SK-N-SH (cell line): Measurements from ENCODE around the gene AP3S2. TPM values are rescaled to one million over a fixed set of nuclear protein-coding genes. Genes with fewer than 3 reads are reported as not detected.

Experiments used
- CTCF ChIA-PET: fragments of 300-600, 350-600 bp; formaldehyde crosslinking; extraction: SDS; loops from one replicate; lab custom pipeline; 2021; lab: Yijun Ruan, JAX
- POLR2A ChIA-PET: fragments of 350-600 bp; sonication (Branson Sonifier 250); formaldehyde crosslinking; extraction: SDS; loops from one replicate; lab custom pipeline; 2020; ENCODE audit warnings: antibody characterized with exemption, inconsistent platforms; lab: Yijun Ruan, JAX
- DNase-seq: peaks from one replicate; pipeline ENCODE4 v3.0.0; 2012
- H2AFZ ChIP-seq: fragments of 200-600 bp; sonication (generic); 2 replicates; pipeline ENCODE4 v1.8.1; 2016; ENCODE audit warnings: antibody characterized with exemption, mild to moderate bottlenecking, low read depth
- H3F3A ChIP-seq: fragments of 200-600 bp; sonication (generic); replicated peaks from 2 replicates; pipeline ENCODE3; 2016; ENCODE audit warnings: antibody characterized with exemption, mild to moderate bottlenecking; ENCODE audit not compliant: insufficient read depth
- H3K27ac ChIP-seq, 2 experiments: fragments of 200-500 bp in 1 of 2; fragments of 200-600 bp in 1 of 2; sonication (Bioruptor generic) in 1 of 2; sonication (generic), shearing (Covaris generic) in 1 of 2; 2 replicates each; pipeline versions ENCODE4 v1.5.1 to v1.6.1; 2014 to 2016; ENCODE audit warnings: low read depth in 2 of 2, inconsistent platforms in 1 of 2, low read length in 1 of 2, mild to moderate bottlenecking in 1 of 2, mixed read lengths in 1 of 2
- H3K27me3 ChIP-seq: fragments of 200-600 bp; sonication (generic), shearing (Covaris generic); 2 replicates; pipeline ENCODE4 v1.6.1; 2016; ENCODE audit warnings: mixed run types; ENCODE audit not compliant: insufficient read depth
- H3K36me3 ChIP-seq, 2 experiments: fragments of 200-500 bp in 1 of 2; fragments of 200-600 bp in 1 of 2; sonication (Bioruptor generic) in 1 of 2; sonication (generic) in 1 of 2; replicated peaks in 1 of 2; 2 replicates each; pipeline versions ENCODE3 to v1.5.1; 2014 to 2016; ENCODE audit warnings: low read length in 1 of 2, mild to moderate bottlenecking in 1 of 2; ENCODE audit not compliant: insufficient read depth in 2 of 2, control insufficient read depth in 1 of 2
- H3K4me1 ChIP-seq, 2 experiments: fragments of 200-500 bp in 1 of 2; fragments of 200-600 bp in 1 of 2; sonication (Bioruptor generic) in 1 of 2; sonication (generic), shearing (Covaris generic) in 1 of 2; 2 replicates each; pipeline versions ENCODE4 v1.5.1 to v1.6.1; 2014 to 2016; ENCODE audit warnings: low read depth in 1 of 2, low read length in 1 of 2, mixed run types in 1 of 2; ENCODE audit not compliant: insufficient read depth in 2 of 2, control insufficient read depth in 1 of 2
- H3K4me2 ChIP-seq: fragments of 200-600 bp; sonication (generic), shearing (Covaris generic); 2 replicates; pipeline ENCODE4 v1.6.1; 2017; ENCODE audit warnings: mixed run types
- H3K4me3 ChIP-seq, 2 experiments: fragments of 200-500 bp in 1 of 2; fragments of 200-600 bp in 1 of 2; sonication (Bioruptor generic) in 1 of 2; sonication (generic), shearing (Covaris generic) in 1 of 2; 2 replicates each; pipeline versions ENCODE4 v1.5.1 to v1.8.1; 2014 to 2016; ENCODE audit warnings: low read depth in 2 of 2, inconsistent platforms in 1 of 2, low read length in 1 of 2, mild to moderate bottlenecking in 1 of 2, mixed read lengths in 1 of 2, moderate library complexity in 1 of 2
- H3K79me2 ChIP-seq: fragments of 200-600 bp; sonication (generic); 2 replicates; pipeline ENCODE4 v1.8.1; 2017; ENCODE audit warnings: mild to moderate bottlenecking; ENCODE audit not compliant: insufficient read depth
- H3K9ac ChIP-seq: fragments of 200-600 bp; sonication (generic); 2 replicates; pipeline ENCODE4 v1.6.1; 2017; ENCODE audit warnings: mixed run types
- H3K9me2 ChIP-seq: fragments of 200-600 bp; sonication (generic); 2 replicates; pipeline ENCODE4 v1.6.1; 2017; ENCODE audit warnings: mixed run types
- H3K9me3 ChIP-seq: fragments of 200-600 bp; sonication (generic); 2 replicates; pipeline ENCODE4 v1.6.1; 2017; ENCODE audit warnings: mixed run types, mild to moderate bottlenecking, moderate library complexity
- H4K20me1 ChIP-seq: fragments of 200-600 bp; sonication (generic); 2 replicates; pipeline ENCODE4 v1.6.1; 2017; ENCODE audit warnings: mild to moderate bottlenecking, mixed run types; ENCODE audit not compliant: insufficient read depth
- ELF1 ChIP-seq: IDR thresholded peaks from 2 replicates; pipeline ENCODE4 v1.4.0; 2012
- FOSL2 ChIP-seq: IDR thresholded peaks from 2 replicates; pipeline ENCODE4 v1.4.0; 2012; ENCODE audit warnings: low read depth, mild to moderate bottlenecking, moderate library complexity, borderline replicate concordance
- FOXJ3 ChIP-seq: sonication (generic); formaldehyde crosslinking; IDR thresholded peaks from 2 replicates; pipeline ENCODE4 v1.5.1; 2020; ENCODE audit warnings: mild to moderate bottlenecking, missing genetic modification reagents
- GABPA ChIP-seq: IDR thresholded peaks from 2 replicates; pipeline ENCODE4 v1.4.0; 2012; ENCODE audit warnings: low read depth, mild to moderate bottlenecking
- GATA2 ChIP-seq: sonication (generic); formaldehyde crosslinking; IDR thresholded peaks from 2 replicates; pipeline ENCODE4 v1.5.0; 2020; ENCODE audit warnings: mild to moderate bottlenecking, missing genetic modification reagents
- MAX ChIP-seq: IDR thresholded peaks from 2 replicates; pipeline ENCODE4 v1.4.0; 2012; ENCODE audit warnings: low read depth
- MEF2A ChIP-seq: IDR thresholded peaks from 2 replicates; pipeline ENCODE4 v1.4.0; 2012; ENCODE audit warnings: low read depth, borderline replicate concordance
- MXI1 ChIP-seq: IDR thresholded peaks from 2 replicates; pipeline ENCODE4 v1.6.1; 2012; ENCODE audit warnings: mild to moderate bottlenecking, low read depth, low read length, improper control_type of control experiment
- POLR2AphosphoS5 ChIP-seq: IDR thresholded peaks from 2 replicates; pipeline ENCODE4 v1.6.1; 2012; ENCODE audit warnings: low read depth, low read length
- TAF1 ChIP-seq: IDR thresholded peaks from 2 replicates; pipeline ENCODE4 v1.6.1; 2012; ENCODE audit warnings: low read depth, mild to moderate bottlenecking, low read length, moderate library complexity, borderline replicate concordance
- TEAD4 ChIP-seq: IDR thresholded peaks from 2 replicates; pipeline ENCODE4 v1.4.0; 2012; ENCODE audit warnings: mild to moderate bottlenecking, borderline replicate concordance; ENCODE audit not compliant: insufficient read depth
- YY1 ChIP-seq: IDR thresholded peaks from 2 replicates; pipeline ENCODE4 v1.4.0; 2012; ENCODE audit warnings: low read depth, mild to moderate bottlenecking
- ZBTB33 ChIP-seq: IDR thresholded peaks from 2 replicates; pipeline ENCODE4 v1.4.0; 2012; ENCODE audit warnings: low read depth, borderline replicate concordance
- WGBS: methylation state at CpG from one replicate; pipeline ENCODE4 v1.1.6; 2017; ENCODE audit warnings: low lambda C conversion rate; 5-methylcytosine and 5-hydroxymethylcytosine counted together
- polyA plus RNA-seq, 3 experiments: library from polyadenylated mRNA; depleted of rRNA; stranded (reverse); fragments of >200 nt; gene quantifications; 2 replicates each; pipeline ENCODE4 v1.2.3, GENCODE V29; 2012

The AP3S2 gene
- polyA plus RNA-seq, 1 of the 3 experiments (the other 2 are of a cell fraction) = 11.9 TPM

GRCh38 chr15:89912674-89913396, 19.0 kb upstream of the AP3S2 start, which contains the start of gene ARPIN:
Gene ARPIN (minus strand): TSS chr15:89912952. CDS start chr15:89912835, 117 bp downstream.
- Histone ChIP-seq H3K36me3 (no peaks in the 10 kb centered on the region), H3K4me1 (peaks cover 0 to 5% of the 10 kb centered on the region in 2 experiments; a peak in 1 of 4 replicates), H3K9me3 (no peaks in the 10 kb centered on the region)
- peak; percentile 86 for DNase-seq
- TF ChIP-seq MAX (peak; percentile 79), MEF2A (no peak), YY1 (peak; percentile 70), TAF1 (peak; percentile 52; the same call in 1 of the 2 replicates), TEAD4 (0 out of 2 replicates have a peak, but pooled peaks have one; percentile 16), ELF1 (peak; percentile 41; the same call in 1 of the 2 replicates), MXI1 (peak; percentile 24; the same call in 1 of the 2 replicates), POLR2AphosphoS5 (0 out of 2 replicates have a peak, but pooled peaks have one; percentile 10), GATA2 (CRISPR knock-in tag) (no peak)
- TF ChIP-seq, all 33 proteins: peak for 7
- POLR2A ChIA-PET = interaction anchor here (0.5 to 2.0 kb wide), 6 partner anchors 15 to 524 kb away, joined by 3 to 8 read pairs (median 4); partner anchors contain the start of genes AP3S2 and ZNF710
- Histone ChIP-seq H3K27me3 (no peaks in the 10 kb centered on the region), H3K79me2 (peaks cover 3% of the 10 kb centered on the region; the same call in 1 of the 2 replicates), H3K9ac (peak within 1 kb of the TSS; percentile 79), H3F3A (no peaks in the 10 kb centered on the region), H2AFZ (peak within 1 kb of the TSS; percentile 99), H3K9me2 (no peaks in the 10 kb centered on the region), H3K27ac (peak within 1 kb of the TSS in 1 of 2 experiments; percentile 44; a peak in 1 of 4 replicates), H3K4me2 (peak within 1 kb of the TSS; percentile 94), H4K20me1 (no peaks in the 10 kb centered on the region), H3K4me3 (peak within 1 kb of the TSS; percentile 58 to 73)
- CTCF ChIA-PET = interaction anchor here (0.7 to 1.4 kb wide), 6 partner anchors 17 to 158 kb away, joined by 3 to 6 read pairs (median 4); no protein-coding TSS in a partner anchor
- 29% methylated on average over 24 of the region's 57 CpGs for WGBS

- peak; percentile 76 for DNase-seq
- peak overlapping the region; percentile 79 for H3K9ac ChIP-seq
- peak overlapping the region; percentile 58 to 73 for H3K4me3 ChIP-seq
- TF ChIP-seq GABPA (no peak), GATA2 (CRISPR knock-in tag) (no peak), FOSL2 (no peak), ZBTB33 (no peak), FOXJ3 (CRISPR knock-in tag) (0 out of 2 replicates have a peak, but pooled peaks have one; percentile 45)
- TF ChIP-seq, all 33 proteins: peak for 1
- no peaks in the 10 kb centered on the region for H3F3A ChIP-seq
- no peaks in the 10 kb centered on the region for H3K36me3 ChIP-seq
- peaks cover 3% of the 10 kb centered on the region; the same call in 1 of the 2 replicates for H3K79me2 ChIP-seq
- no peaks in the 10 kb centered on the region for H3K9me3 ChIP-seq
- no peaks in the 10 kb centered on the region for H3K27me3 ChIP-seq
- H3K27ac ChIP-seq = no peak overlapping the region; a peak in 1 of 4 replicates
- no peaks in the 10 kb centered on the region for H4K20me1 ChIP-seq
- H2AFZ ChIP-seq = peak overlapping the region; percentile 86; the same call in 1 of the 2 replicates
- POLR2A ChIA-PET = interaction anchor here (1.5 to 2.0 kb wide), 2 partner anchors 18 to 89 kb away, joined by 3 to 8 read pairs; partner anchors contain the start of genes AP3S2 and ZNF710
- CTCF ChIA-PET = interaction anchor here (0.7 to 1.4 kb wide), 4 partner anchors 16 to 140 kb away, joined by 3 to 6 read pairs (median 4); no protein-coding TSS in a partner anchor
- peak overlapping the region; percentile 94 for H3K4me2 ChIP-seq
- no peaks in the 10 kb centered on the region for H3K9me2 ChIP-seq
- WGBS = 15% methylated on average over 25 of the region's 36 CpGs
- peaks cover 0 to 5% of the 10 kb centered on the region in 2 experiments; a peak in 1 of 4 replicates for H3K4me1 ChIP-seq
Measured at GRCh38 chr15:89912145-89912673, 18.4 kb upstream of the AP3S2 start.
